Measurements from ENCODE around the gene LRRC7.

The LRRC7 gene

DNA sequence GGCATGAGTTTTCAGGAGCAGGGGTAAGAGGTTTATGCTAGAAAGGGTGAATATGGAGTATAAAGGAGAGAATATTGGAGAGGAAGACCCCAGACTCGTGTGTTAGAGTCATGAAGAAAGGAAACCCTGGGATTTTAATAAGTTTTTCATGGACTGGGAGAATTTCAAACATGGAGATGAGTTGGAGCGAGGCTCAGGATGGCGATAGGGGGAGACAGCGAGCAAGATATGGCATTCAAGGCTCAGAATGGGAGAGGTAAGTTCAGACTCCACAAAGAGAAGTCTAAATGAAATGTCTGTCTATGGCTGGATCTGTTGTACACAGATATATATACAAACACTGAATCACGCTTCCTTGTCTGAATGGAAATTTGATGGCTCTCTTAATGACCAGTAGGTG lies 545.1 kb downstream of the LRRC7 start:
- DNase-seq (ENCODE audit: low spot score) = no peak
- TF ChIP-seq, protein P1, sequence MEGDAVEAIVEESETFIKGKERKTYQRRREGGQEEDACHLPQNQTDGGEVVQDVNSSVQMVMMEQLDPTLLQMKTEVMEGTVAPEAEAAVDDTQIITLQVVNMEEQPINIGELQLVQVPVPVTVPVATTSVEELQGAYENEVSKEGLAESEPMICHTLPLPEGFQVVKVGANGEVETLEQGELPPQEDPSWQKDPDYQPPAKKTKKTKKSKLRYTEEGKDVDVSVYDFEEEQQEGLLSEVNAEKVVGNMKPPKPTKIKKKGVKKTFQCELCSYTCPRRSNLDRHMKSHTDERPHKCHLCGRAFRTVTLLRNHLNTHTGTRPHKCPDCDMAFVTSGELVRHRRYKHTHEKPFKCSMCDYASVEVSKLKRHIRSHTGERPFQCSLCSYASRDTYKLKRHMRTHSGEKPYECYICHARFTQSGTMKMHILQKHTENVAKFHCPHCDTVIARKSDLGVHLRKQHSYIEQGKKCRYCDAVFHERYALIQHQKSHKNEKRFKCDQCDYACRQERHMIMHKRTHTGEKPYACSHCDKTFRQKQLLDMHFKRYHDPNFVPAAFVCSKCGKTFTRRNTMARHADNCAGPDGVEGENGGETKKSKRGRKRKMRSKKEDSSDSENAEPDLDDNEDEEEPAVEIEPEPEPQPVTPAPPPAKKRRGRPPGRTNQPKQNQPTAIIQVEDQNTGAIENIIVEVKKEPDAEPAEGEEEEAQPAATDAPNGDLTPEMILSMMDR (IDR thresholded peaks at IDR 0.05; ENCODE audit: borderline replicate concordance, control extremely low read depth, extremely low read depth, insufficient read depth, missing control alignments) = no peak
- in situ Hi-C loops (cut with MboI; ENCODE audit: low sequenced_read_pairs, unreplicated experiment) = no loop called here

DNA sequence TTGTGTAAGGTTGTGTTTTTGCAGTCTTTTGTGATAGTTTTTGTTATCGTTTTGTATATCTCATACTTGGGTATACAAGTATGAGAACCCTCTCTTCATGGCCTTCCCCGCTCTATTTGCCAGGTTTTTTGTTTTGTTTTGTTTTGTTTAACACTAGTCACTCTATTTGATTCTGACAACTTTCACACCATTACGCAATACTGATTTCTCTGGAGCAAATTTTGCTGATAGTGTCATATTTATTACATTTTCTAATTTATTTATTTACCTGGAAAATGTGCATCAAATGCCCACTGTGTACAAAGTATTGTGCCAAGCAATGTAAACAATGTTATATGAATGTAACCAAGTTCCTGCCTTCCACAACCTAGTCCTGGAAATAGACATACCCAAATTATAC lies 547.6 kb downstream of the LRRC7 start:
- DNase-seq (ENCODE audit: low spot score) = no peak
- TF ChIP-seq, protein P1 (IDR thresholded peaks at IDR 0.05; ENCODE audit: borderline replicate concordance, control extremely low read depth, extremely low read depth, insufficient read depth, missing control alignments) = no peak
- in situ Hi-C loops (cut with MboI; ENCODE audit: low sequenced_read_pairs, unreplicated experiment) = no loop called here

DNA sequence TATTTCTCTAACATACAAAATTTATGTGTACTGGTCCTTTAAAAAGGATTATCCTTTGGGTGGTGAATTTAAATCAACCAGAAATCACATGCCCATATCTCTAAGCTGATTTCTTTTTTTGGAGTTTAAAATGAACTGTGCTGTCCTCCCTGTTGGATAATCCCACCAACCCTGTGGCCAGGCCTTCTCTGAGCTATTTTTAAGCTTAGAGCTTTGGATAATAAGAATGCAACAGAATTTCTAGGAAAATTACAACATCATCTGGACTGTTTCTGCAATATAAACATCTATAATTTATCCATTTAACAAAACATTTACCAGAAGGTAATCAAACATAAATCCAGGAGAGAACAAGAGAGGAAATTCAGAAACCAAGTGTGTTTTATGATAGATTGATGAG lies 549.3 kb downstream of the LRRC7 start:
- no peak for DNase-seq (ENCODE audit: low spot score)
- in situ Hi-C loops (cut with MboI; ENCODE audit: low sequenced_read_pairs, unreplicated experiment) = no loop called here
- TF ChIP-seq, protein P1 (IDR thresholded peaks at IDR 0.05; ENCODE audit: borderline replicate concordance, control extremely low read depth, extremely low read depth, insufficient read depth, missing control alignments) = no peak

DNA sequence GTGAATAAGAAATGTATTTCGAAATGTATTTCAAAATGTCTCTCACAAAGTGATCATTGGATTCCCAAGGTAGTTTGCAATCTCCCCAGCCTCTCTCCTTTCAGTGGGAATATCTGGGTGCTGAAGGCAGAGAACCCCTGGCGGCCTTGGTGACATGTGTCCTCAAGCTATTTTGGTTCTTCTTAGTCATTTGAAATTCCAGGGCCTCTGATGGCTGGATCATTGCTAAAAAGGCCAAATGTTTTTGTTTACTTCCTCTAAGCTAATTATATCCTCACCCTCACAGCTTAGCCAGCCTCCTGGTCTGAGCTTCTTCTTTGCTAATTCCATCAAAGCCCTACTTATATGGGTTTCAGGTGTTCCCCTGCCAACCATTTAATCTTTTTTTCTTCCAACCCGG lies 566.4 kb downstream of the LRRC7 start:
- in situ Hi-C loops (cut with MboI; ENCODE audit: low sequenced_read_pairs, unreplicated experiment) = loop anchor here (10.0 to 25.0 kb wide), 3 partner anchors 351 to 928 kb away; no protein-coding TSS in a partner anchor
- DNase-seq (ENCODE audit: low spot score) = no peak
- TF ChIP-seq, protein P1 (IDR thresholded peaks at IDR 0.05; ENCODE audit: borderline replicate concordance, control extremely low read depth, extremely low read depth, insufficient read depth, missing control alignments) = no peak

DNA sequence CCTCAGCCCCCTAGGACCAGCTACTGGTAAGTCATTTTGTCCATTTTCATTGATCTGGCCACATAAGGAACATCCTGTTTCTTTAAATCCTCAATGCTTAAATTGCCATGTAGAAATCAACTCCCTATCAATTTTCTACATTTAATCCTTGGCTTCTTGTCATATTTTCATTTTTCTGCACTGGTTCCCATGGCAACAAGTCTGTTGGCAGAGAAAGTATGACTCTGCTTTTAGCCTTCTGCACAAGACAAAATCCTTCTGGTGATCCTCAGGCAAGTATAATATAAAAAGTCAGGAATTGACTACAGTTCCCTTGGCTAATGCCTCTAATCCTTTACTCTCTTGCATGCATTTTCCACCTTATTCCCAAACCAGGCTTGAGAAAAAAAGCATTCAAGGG lies 572.6 kb downstream of the LRRC7 start:
- DNase-seq (ENCODE audit: low spot score) = no peak
- in situ Hi-C loops (cut with MboI; ENCODE audit: low sequenced_read_pairs, unreplicated experiment) = loop anchor here (25.0 kb wide), 1 partner anchor 922 kb away; no protein-coding TSS in a partner anchor
- TF ChIP-seq, protein P1 (IDR thresholded peaks at IDR 0.05; ENCODE audit: borderline replicate concordance, control extremely low read depth, extremely low read depth, insufficient read depth, missing control alignments) = no peak

DNA sequence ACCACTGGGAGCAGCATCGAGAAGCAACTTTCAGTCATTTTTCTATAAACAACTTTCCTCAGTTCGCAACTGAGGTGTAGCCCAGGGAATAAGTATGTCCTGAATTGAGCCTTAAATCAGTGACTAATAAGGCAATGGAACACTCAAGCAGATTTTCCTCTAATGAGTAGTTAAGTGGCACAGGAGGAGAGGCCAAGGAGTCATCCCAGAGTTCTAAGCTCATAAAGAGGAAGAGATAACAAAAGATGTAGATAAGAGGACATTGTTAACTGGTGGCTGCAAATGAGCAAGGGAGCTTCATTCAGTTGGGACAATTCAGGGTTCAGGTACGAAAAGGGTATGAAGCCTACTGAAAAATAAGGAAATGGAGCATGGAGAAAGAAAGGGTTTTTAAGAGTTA lies 573.2 kb downstream of the LRRC7 start:
- in situ Hi-C loops (cut with MboI; ENCODE audit: low sequenced_read_pairs, unreplicated experiment) = loop anchor here (25.0 kb wide), 1 partner anchor 921 kb away; no protein-coding TSS in a partner anchor
- DNase-seq (ENCODE audit: low spot score) = no peak
- TF ChIP-seq, protein P1 (IDR thresholded peaks at IDR 0.05; ENCODE audit: borderline replicate concordance, control extremely low read depth, extremely low read depth, insufficient read depth, missing control alignments) = no peak

All from GM13976 (cell line).